Activated CD4-positive, alpha-beta T cell treated with anti-CD3 and anti-CD28 coated beads, Interleukin-2, amount 10 ng/mL, durations not matched to agents 24 days and 14 days (primary cell): ENCODE data around the gene SLC12A1. TPM values are rescaled to one million over a fixed set of nuclear protein-coding genes. Genes with fewer than 3 reads are reported as not detected.

ENCODE experiments used
- DNase-seq: peaks from one replicate; pipeline ENCODE4 v3.0.0; 2022
- H3K27ac Mint-ChIP-seq: one replicate; pipeline ENCODE4 v1.8.0; 2022; ENCODE audit warnings: mild to moderate bottlenecking, mixed read lengths
- H3K27me3 Mint-ChIP-seq: one replicate; pipeline ENCODE4 v1.8.0; 2022; ENCODE audit warnings: mixed read lengths
- H3K36me3 Mint-ChIP-seq: one replicate; pipeline ENCODE4 v1.8.0; 2022; ENCODE audit warnings: low read depth, mild to moderate bottlenecking, mixed read lengths
- H3K4me1 Mint-ChIP-seq: one replicate; pipeline ENCODE4 v1.8.0; 2021; ENCODE audit warnings: mixed read lengths
- H3K4me3 Mint-ChIP-seq: one replicate; pipeline ENCODE4 v1.8.0; 2022; ENCODE audit warnings: mild to moderate bottlenecking, moderate library complexity, mixed read lengths
- H3K9me3 Mint-ChIP-seq: one replicate; pipeline ENCODE4 v1.8.0; 2021; ENCODE audit warnings: mixed read lengths
- intact Hi-C: fragments of 100-400 bp; cut with micrococcal nuclease; formaldehyde crosslinking; loops from one replicate; pipeline ENCODE4 v1.15.1; 2023
- total RNA-seq: library from RNA; stranded (reverse); gene quantifications from 2 replicates; pipeline ENCODE4 v1.2.3, GENCODE V29; 2022

The SLC12A1 gene
- total RNA-seq, 1 donor from 2014 or later = not detected

DNA sequence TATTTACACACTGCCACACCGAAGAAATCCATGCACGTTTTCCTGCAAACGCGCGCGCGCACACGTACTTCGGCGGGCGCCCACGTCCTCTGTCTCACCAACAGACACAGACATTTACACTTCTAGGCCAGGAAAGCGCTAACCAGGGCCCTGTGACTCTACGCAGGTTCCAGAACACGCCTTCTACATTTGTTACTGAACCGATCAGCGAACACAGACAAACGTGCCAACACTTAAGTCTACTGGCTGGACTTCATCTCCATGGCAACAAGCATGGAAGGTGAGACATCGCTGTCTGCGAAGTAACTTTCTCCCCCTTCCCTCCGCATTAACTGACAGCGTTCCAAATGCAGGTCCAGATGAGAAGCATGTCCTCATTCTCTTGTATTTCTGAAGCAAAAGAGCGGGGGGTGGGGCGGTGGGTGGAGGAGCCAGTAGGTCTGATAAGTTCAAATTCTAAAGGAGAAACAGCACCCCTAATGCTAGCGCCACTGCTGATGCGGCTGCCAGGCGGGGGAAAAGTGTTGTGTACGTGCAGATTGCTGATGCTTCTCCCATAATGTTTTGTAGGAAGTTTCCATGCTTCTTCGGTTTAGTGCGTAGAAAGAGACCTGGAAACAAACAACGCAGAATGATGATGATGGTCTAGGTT lies 14.4 kb upstream of the SLC12A1 start, which contains the start of gene CTXN2:
TSS of gene CTXN2 (plus strand) at position 92 of the 652 bp plus-strand sequence. CDS start 9,636 bp downstream, outside the sequence.
- H3K27me3 Mint-ChIP-seq = peaks cover 27% of the 10 kb centered on the region
- intact Hi-C loops = no loop called here
- H3K9me3 Mint-ChIP-seq = no peaks in the 10 kb centered on the region
- no peak within 1 kb of the TSS for H3K27ac Mint-ChIP-seq
- peak within 1 kb of the TSS; percentile 10 for H3K4me3 Mint-ChIP-seq
- no peaks in the 10 kb centered on the region for H3K36me3 Mint-ChIP-seq
- H3K4me1 Mint-ChIP-seq = no peaks in the 10 kb centered on the region
- DNase-seq = no peak

DNA sequence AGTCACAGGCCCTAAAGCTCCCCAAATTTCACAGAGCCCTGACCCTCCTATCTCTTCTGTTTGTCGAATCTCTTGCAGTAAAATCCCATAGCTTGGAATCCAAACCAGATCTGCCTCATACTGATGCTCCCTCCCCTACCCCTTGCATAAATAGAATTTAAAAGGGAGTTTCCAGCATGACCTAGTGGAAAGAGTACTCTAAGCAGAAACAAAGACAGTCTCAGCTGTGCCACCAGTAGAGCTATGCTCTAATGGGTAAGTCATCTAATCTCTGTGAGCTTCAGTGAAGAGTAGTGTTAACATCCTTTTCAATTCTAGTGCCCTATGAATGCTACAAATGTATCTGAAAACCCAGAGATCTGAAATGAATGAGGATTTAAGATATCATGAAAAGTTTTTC lies 4.0 kb upstream of the SLC12A1 start:
- Mint-ChIP-seq H3K4me1 (no peaks in the 10 kb centered on the region), H3K9me3 (no peaks in the 10 kb centered on the region), H3K4me3 (no peak overlapping the region), H3K36me3 (no peaks in the 10 kb centered on the region), H3K27ac (no peak overlapping the region), H3K27me3 (peaks cover 10% of the 10 kb centered on the region)
- intact Hi-C loops = no loop called here
- DNase-seq = no peak

DNA sequence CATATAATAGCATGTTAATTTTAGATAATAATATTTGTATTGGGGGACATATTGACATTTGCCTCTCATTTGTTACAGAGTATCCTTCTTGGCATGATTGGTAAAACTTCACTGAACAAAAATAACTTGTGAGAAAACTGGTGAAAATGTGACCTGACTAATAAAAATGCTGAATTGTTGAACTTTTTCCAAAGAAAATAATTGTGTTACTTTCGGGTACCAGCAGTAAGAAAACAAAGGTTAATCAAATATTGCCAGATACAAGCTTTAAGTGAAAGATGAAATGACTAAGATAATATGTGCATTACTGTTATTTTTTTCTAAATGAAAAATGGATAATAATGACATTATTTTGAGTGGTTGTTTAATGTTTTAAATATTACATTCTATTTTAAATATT lies 15.2 kb downstream of the SLC12A1 start:
- Mint-ChIP-seq H3K4me3 (no peak overlapping the region), H3K27me3 (peaks cover 21% of the 10 kb centered on the region), H3K4me1 (no peaks in the 10 kb centered on the region), H3K36me3 (no peaks in the 10 kb centered on the region), H3K27ac (no peak overlapping the region), H3K9me3 (no peaks in the 10 kb centered on the region)
- intact Hi-C loops = no loop called here
- no peak for DNase-seq

DNA sequence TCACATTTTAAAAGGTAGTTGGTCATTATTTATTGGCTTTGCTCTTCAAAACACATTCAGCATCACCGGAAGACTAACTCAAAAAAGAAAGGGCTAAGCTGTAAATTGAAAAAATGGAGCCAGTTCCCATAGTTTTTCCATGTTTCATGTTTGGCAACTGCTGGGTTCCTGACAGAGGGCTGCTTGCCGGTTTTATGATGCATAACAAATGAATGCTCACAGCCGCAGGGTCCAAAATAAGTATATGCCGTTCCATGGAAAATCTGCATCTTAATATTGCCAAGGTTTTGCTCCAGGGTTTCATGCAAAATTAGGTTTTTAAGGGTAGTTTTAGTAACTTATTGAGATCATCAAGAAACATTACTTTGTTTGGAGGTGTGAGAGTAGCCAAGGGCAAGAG lies 15.8 kb downstream of the SLC12A1 start:
- H3K36me3 Mint-ChIP-seq = no peaks in the 10 kb centered on the region
- no peak for DNase-seq
- no peak overlapping the region for H3K27ac Mint-ChIP-seq
- intact Hi-C loops = no loop called here
- H3K9me3 Mint-ChIP-seq = no peaks in the 10 kb centered on the region
- no peaks in the 10 kb centered on the region for H3K4me1 Mint-ChIP-seq
- peaks cover 21% of the 10 kb centered on the region for H3K27me3 Mint-ChIP-seq
- H3K4me3 Mint-ChIP-seq = no peak overlapping the region

DNA sequence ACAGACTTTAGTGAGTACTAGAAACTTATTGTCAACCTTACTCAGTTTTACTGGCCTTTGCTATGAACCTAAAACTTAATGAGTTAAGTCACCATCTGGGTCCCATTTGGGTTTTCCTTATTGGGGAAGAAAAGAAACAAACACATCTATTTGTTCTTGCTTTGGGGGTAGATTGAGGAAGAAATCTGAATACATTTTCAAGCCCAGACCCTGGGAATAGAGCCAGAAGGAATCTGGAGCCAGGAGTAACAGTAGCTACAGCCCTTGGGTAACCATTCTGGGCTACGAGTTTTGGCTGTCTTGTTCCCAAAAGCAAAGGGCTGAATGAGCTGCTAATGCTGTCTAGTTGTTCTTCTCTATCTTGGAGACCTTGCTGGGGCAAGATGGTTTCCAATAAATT lies 16.5 kb downstream of the SLC12A1 start:
- Mint-ChIP-seq H3K9me3 (no peaks in the 10 kb centered on the region), H3K4me1 (no peaks in the 10 kb centered on the region), H3K4me3 (no peak overlapping the region), H3K27ac (no peak overlapping the region), H3K27me3 (peaks cover 19% of the 10 kb centered on the region), H3K36me3 (no peaks in the 10 kb centered on the region)
- intact Hi-C loops = no loop called here
- no peak for DNase-seq

DNA sequence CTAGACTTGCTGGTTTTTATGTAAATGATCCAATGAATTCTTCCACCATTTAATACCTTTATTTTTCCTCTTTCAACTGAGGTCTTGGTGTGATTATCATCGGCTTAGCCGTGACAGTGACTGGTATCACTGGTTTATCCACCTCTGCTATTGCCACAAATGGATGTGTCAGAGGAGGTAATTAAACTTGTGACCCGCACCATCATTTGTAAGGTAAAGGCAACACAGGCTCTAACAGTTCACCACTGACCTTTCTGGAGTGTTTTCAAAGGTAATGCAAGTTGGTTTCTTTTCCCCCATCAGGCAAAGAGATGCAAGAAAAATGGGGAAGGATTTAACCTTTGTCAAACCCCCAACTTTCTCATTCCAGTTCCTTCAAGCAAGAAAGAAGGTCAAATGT lies 19.7 kb downstream of the SLC12A1 start:
- no peak overlapping the region for H3K27ac Mint-ChIP-seq
- intact Hi-C loops = no loop called here
- H3K4me3 Mint-ChIP-seq = no peak overlapping the region
- DNase-seq = no peak
- peaks cover 16% of the 10 kb centered on the region for H3K27me3 Mint-ChIP-seq
- H3K4me1 Mint-ChIP-seq = no peaks in the 10 kb centered on the region
- no peaks in the 10 kb centered on the region for H3K9me3 Mint-ChIP-seq
- H3K36me3 Mint-ChIP-seq = no peaks in the 10 kb centered on the region

DNA sequence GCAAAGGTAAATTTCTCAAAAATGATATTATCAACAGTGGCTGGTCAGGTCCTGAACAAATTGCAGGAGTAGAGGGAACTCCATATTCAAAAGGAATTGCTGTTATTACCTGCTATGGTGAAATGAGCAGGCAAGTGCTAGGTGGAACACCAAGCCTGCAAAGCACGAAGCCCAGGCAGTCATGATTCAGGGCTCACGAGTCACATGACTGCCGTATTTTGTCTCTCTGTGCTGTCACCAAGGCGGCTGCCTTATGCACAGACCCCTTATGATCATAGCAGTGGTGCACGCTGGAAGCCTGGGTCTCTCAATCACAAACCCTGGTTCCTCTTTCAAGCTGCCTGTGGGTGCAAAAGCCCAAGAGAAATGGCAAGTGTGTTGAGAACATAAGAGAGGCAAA lies 24.4 kb downstream of the SLC12A1 start:
- Mint-ChIP-seq H3K27ac (no peak overlapping the region), H3K9me3 (no peaks in the 10 kb centered on the region), H3K4me1 (no peaks in the 10 kb centered on the region), H3K36me3 (no peaks in the 10 kb centered on the region), H3K27me3 (peaks cover 4% of the 10 kb centered on the region), H3K4me3 (no peak overlapping the region)
- intact Hi-C loops = no loop called here
- DNase-seq = no peak

DNA sequence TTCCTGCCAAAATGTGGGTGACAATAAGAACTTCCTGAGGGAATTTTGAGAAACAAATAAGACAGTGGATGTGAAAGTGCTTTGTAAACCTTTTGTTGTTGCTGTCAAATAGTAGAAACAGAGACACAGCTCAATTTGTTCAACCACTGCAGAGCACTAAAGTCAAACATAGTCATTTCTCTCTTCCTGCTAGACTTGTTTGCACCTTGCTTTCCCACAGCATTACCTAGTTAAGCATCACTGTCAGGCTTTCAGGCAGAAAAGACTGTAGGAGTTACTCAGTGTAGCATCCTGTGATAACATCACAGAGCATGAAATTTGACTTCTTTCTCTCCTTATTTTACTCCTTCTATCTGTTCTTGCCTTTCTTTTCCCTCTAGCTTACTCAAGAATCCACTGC lies 27.1 kb downstream of the SLC12A1 start:
- Mint-ChIP-seq H3K27me3 (peaks cover 8% of the 10 kb centered on the region), H3K36me3 (no peaks in the 10 kb centered on the region), H3K9me3 (no peaks in the 10 kb centered on the region), H3K4me1 (no peaks in the 10 kb centered on the region), H3K27ac (no peak overlapping the region), H3K4me3 (no peak overlapping the region)
- intact Hi-C loops = no loop called here
- no peak for DNase-seq

DNA sequence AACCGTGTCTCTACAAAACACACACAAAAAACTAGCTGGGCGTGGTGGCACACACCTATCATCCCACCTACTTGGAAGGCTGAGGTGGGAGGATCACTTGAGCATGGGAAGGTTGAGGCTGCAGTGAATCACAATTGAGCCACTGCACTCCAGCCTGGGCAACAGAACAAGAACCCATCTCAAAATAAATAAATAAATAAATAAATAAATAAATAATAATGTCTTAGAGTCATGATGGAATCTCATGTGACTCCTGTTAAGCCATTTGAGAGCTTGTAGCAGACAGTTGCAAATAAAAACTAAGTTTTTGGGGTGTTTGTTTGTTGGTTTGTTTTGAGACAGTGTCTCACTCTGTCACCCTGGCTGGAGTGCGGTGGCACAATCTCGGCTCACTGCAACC lies 33.2 kb downstream of the SLC12A1 start:
- Mint-ChIP-seq H3K4me1 (no peaks in the 10 kb centered on the region), H3K9me3 (no peaks in the 10 kb centered on the region), H3K27me3 (peaks cover 5% of the 10 kb centered on the region), H3K36me3 (no peaks in the 10 kb centered on the region), H3K4me3 (no peak overlapping the region), H3K27ac (no peak overlapping the region)
- no peak for DNase-seq
- intact Hi-C loops = no loop called here

DNA sequence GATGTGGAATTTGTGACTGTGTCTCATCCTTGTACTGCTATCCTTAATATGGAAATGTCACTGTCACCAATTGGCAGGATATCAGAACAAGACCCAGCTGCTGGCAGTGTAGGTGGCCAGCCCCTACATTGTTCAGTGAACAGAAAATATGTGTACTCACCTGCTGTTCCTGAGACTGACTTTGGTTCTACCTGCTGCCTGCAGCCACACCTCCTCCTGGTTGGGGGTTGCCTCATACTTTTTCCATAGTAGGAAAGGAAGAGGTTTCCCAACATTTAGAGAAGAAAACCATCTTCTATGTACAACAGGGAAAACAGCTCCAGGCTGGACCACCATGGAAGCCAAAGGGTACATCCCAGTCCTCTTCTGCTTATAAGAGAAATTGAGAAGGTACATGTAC lies 35.9 kb downstream of the SLC12A1 start:
- Mint-ChIP-seq H3K4me1 (no peaks in the 10 kb centered on the region), H3K4me3 (no peak overlapping the region), H3K9me3 (no peaks in the 10 kb centered on the region), H3K27ac (no peak overlapping the region), H3K36me3 (no peaks in the 10 kb centered on the region), H3K27me3 (peaks cover 2% of the 10 kb centered on the region)
- DNase-seq = no peak
- intact Hi-C loops = no loop called here

DNA sequence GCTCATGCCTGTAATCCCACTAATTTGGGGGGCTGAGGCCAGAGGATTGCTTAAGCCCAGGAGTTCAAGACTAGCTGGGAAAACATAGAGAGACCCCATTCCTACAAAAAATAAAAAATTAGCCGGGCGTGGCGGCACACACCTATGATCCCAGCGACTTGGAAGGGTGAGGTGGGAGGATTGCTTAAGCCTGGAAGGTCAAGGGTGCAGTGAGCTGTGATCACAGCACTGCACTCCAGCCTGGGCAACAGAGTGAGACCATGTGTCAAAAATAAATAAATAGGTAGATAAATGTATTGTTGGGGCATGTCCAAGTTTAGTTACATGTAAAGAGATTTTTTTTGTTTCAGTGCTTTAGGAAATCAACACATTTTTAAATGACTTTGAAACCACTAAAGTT lies 36.4 kb downstream of the SLC12A1 start:
- Mint-ChIP-seq H3K4me3 (no peak overlapping the region), H3K27ac (no peak overlapping the region), H3K9me3 (no peaks in the 10 kb centered on the region), H3K36me3 (no peaks in the 10 kb centered on the region), H3K27me3 (peaks cover 2% of the 10 kb centered on the region), H3K4me1 (no peaks in the 10 kb centered on the region)
- DNase-seq = no peak
- intact Hi-C loops = no loop called here

DNA sequence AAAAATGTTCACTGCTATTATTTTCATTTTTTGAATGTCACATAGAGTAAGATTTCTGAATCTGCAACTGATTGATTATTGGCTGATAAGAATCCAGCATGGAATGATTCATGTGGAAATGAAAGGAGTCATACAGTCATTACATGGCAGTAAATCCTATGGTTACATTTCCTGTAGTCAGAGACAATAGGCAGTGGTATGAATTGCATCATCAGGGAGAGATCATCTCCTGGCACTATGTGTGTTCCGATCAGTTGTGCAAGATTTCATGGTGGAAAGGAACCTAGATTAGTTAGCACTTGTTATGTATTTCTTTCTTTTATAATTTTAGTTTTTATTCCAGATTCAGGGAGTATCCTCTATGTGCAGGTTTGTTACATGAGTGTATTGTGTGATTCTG lies 38.8 kb downstream of the SLC12A1 start:
- Mint-ChIP-seq H3K36me3 (no peaks in the 10 kb centered on the region), H3K9me3 (no peaks in the 10 kb centered on the region), H3K27ac (no peak overlapping the region), H3K27me3 (no peaks in the 10 kb centered on the region), H3K4me3 (no peak overlapping the region), H3K4me1 (no peaks in the 10 kb centered on the region)
- no peak for DNase-seq
- intact Hi-C loops = no loop called here

DNA sequence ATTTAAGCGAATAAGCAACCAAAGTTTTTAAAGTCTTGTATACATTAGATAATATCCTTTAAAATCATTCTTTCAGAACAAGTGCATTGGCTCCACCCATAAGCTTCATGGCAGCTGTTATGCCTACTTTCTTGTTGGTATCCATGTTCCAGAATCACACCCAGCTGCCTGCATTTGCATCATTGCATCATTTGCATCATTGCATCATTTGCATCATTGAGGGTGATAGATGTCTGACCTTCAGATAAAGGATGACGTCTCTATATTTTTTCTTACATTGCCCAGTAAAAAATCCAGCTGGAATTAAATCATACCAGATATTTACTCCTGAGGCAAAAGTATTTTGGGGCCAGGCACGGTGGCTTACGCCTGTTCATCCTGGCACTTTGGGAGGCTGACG lies 42.3 kb downstream of the SLC12A1 start:
- Mint-ChIP-seq H3K4me1 (no peaks in the 10 kb centered on the region), H3K27me3 (peaks cover 4% of the 10 kb centered on the region), H3K9me3 (no peaks in the 10 kb centered on the region), H3K27ac (no peak overlapping the region), H3K36me3 (no peaks in the 10 kb centered on the region), H3K4me3 (no peak overlapping the region)
- no peak for DNase-seq
- intact Hi-C loops = no loop called here

DNA sequence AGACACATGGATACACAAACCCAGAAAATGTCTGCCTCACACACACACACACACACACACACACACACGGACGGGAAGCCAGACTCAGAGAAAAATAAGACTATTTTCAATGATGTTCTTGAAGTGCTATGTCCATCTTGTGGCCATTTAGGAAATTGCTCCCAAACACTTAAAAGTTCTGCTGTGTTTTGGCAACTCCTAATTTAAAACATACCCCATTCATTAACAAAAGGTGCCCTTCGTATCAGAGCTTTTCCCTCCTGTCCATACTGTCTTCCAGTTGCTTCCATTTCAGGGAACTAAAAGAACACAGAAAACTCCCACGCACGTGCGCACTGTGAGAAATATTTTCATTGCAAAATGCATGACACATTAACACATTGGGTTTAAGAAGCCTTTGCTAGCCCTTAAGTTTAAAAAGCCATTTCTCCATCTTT lies 44.6 kb downstream of the SLC12A1 start:
- no peaks in the 10 kb centered on the region for H3K9me3 Mint-ChIP-seq
- intact Hi-C loops = loop anchor here (2.0 kb wide), 1 partner anchor 138 kb away; no protein-coding TSS in a partner anchor
- H3K4me3 Mint-ChIP-seq = no peak overlapping the region
- H3K36me3 Mint-ChIP-seq = no peaks in the 10 kb centered on the region
- H3K27ac Mint-ChIP-seq = no peak overlapping the region
- DNase-seq = peak; percentile 68
- peaks cover 4% of the 10 kb centered on the region for H3K27me3 Mint-ChIP-seq
- no peaks in the 10 kb centered on the region for H3K4me1 Mint-ChIP-seq

DNA sequence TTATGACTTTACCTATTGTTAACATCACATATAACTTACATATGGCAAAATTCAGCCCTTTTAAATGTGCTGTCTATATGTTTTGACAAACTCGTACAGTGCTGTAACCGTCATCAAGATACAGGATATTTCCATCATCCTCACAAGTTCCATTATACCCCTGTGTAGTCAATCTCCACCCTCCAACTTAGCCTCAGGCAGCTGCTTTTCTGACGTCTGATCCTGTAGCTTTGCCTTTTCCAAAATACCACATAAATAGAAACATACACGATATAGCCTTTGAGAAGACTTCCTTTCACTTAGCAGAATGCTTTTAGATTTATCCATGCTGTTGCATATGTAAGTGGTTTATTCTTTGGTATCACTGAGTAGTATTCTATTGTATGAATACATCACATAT lies 47.1 kb downstream of the SLC12A1 start:
- H3K9me3 Mint-ChIP-seq = no peaks in the 10 kb centered on the region

More for the DNA sequence above, 47.1 kb downstream of the SLC12A1 start:
- no peak for DNase-seq
- intact Hi-C loops = no loop called here
- no peak overlapping the region for H3K4me3 Mint-ChIP-seq
- H3K4me1 Mint-ChIP-seq = no peaks in the 10 kb centered on the region
- H3K36me3 Mint-ChIP-seq = no peaks in the 10 kb centered on the region
- no peak overlapping the region for H3K27ac Mint-ChIP-seq
- peaks cover 4% of the 10 kb centered on the region for H3K27me3 Mint-ChIP-seq
